ENCODE results near the gene DCBLD2. TPM values are rescaled to one million over a fixed set of nuclear protein-coding genes. Genes with fewer than 3 reads are reported as not detected.

The DCBLD2 gene
- total and polyA plus RNA-seq, 2 experiments from 2014 or later = 68.3 to 203 TPM

DNA sequence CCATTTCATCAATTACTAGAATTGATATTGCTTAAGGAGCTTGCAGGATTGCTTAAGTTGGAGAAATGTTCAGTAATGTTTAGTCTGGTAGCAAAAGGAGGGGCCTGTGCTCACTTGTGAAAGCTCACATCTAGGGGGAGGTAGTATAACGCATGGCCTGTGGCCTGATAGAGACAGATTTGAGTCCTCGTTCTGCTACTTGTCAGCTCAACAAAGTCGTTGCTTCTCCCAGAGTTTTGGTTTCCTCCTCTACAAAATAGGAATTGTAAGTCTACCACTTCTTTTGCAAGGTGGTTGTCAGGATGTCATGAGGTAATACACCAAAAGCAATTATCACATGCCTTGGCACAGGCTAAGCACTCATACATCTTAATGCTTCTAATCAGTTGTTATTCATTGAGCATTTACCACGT lies 137.0 kb downstream of the DCBLD2 start:
- H2AFZ ChIP-seq = no peak overlapping the region
- H3K4me2 ChIP-seq (ENCODE audit: unreplicated experiment) = no peak overlapping the region
- 43 to 45% methylated on average over 4 of the region's 4 CpGs for WGBS, 2 experiments (ENCODE audit: low coverage in 1 of 2, low lambda C conversion rate in 2 of 2, missing lambda C conversion rate in 2 of 2)
- in situ Hi-C loops (cut with MboI) = no loop called here
- no peaks in the 10 kb centered on the region for H3K36me3 ChIP-seq (ENCODE audit: low read depth)
- DNase-seq = no peak
- TF ChIP-seq EZH2phosphoT487 (IDR thresholded peaks at IDR 0.05; ENCODE audit: insufficient read depth, low read depth) = no peak
- TF ChIP-seq EZH2 (IDR thresholded peaks at IDR 0.05; ENCODE audit: insufficient read depth, poor library complexity, severe bottlenecking) = no peak
- H3K9me2 ChIP-seq (ENCODE audit: insufficient read depth) = no peaks in the 10 kb centered on the region
- no peak overlapping the region for H3K9ac ChIP-seq
- H3K27ac ChIP-seq = no peak overlapping the region
- H3K4me3 ChIP-seq = no peak overlapping the region
- peaks cover 59% of the 10 kb centered on the region for H3K27me3 ChIP-seq (replicated peaks; ENCODE audit: insufficient read depth)
- H3F3A ChIP-seq (ENCODE audit: insufficient read depth) = no peaks in the 10 kb centered on the region
- H3K4me1 ChIP-seq (ENCODE audit: insufficient read depth) = no peaks in the 10 kb centered on the region
- no peaks in the 10 kb centered on the region for H4K20me1 ChIP-seq (ENCODE audit: insufficient read depth)
- no peaks in the 10 kb centered on the region for H3K79me2 ChIP-seq (ENCODE audit: insufficient read depth)
- H3K9me3 ChIP-seq (ENCODE audit: low read depth) = no peaks in the 10 kb centered on the region

DNA sequence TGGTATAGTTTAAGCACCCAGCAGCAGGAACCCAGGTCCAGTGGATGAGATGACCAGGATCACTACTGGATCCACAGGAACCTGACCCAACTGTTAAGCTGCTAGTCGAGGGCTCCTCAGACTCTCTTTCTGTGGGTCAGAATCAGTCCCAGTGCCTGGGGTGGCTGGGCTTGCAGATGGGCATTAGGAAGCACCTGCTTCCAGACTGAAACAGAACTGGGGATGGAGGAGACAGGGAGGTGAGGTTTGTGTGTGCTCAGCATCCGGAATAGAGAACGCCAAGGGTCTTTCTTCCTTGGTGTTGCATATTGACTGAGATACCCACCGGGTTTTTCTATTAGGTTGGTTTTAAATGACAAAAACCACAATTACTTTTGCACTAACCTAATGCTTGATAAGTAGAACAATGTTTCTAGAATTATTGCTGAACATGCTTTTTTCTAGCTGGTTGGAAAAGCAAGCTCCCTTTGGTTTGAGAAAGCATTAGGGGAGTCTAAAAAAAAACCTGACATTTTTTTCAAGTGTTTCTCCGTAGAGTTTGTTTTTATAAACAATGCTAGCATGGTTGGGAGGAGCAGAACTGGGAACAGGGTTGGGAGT lies 137.6 kb downstream of the DCBLD2 start:
- Histone ChIP-seq H3K4me2 (ENCODE audit: unreplicated experiment) (no peak overlapping the region), H3K9me3 (ENCODE audit: low read depth) (no peaks in the 10 kb centered on the region), H2AFZ (no peak overlapping the region), H3K9me2 (ENCODE audit: insufficient read depth) (no peaks in the 10 kb centered on the region), H4K20me1 (ENCODE audit: insufficient read depth) (no peaks in the 10 kb centered on the region), H3K4me1 (ENCODE audit: insufficient read depth) (no peaks in the 10 kb centered on the region), H3K27ac (no peak overlapping the region), H3F3A (ENCODE audit: insufficient read depth) (no peaks in the 10 kb centered on the region), H3K27me3 (replicated peaks; ENCODE audit: insufficient read depth) (peaks cover 57% of the 10 kb centered on the region), H3K4me3 (no peak overlapping the region), H3K36me3 (ENCODE audit: low read depth) (no peaks in the 10 kb centered on the region), H3K9ac (no peak overlapping the region), H3K79me2 (ENCODE audit: insufficient read depth) (no peaks in the 10 kb centered on the region)
- in situ Hi-C loops (cut with MboI) = no loop called here
- no peak for TF ChIP-seq EZH2phosphoT487 (IDR thresholded peaks at IDR 0.05; ENCODE audit: insufficient read depth, low read depth)
- no peak for TF ChIP-seq EZH2 (IDR thresholded peaks at IDR 0.05; ENCODE audit: insufficient read depth, poor library complexity, severe bottlenecking)
- no peak for DNase-seq
- whole genome bisulfite sequencing, 2 experiments (ENCODE audit: low coverage in 1 of 2, low lambda C conversion rate in 2 of 2, missing lambda C conversion rate in 2 of 2) = 38 to 39% methylated on average over 5 of the region's 5 CpGs

DNA sequence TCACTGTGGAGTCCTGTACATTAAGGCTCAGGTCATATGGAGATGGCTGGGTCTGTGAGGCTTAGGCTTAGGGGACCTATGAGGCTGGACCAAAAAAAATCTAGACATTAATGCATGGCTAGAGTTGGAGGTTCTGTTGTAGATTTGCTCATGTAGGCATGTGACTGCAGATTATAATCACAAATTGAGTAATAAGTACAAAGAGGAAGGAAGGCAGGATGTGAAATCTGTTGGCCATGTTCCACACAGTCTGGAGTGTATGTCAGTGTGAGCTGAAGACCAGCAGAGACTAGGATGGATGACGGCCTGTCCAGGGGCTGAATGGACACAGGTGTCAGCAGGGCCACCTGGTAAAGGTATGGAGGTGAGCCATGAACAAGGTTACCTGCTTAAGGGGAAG lies 138.4 kb downstream of the DCBLD2 start, which contains the start of gene ST3GAL6:
ST3GAL6 (plus strand) TSS at position 265 of the 400 bp plus-strand sequence. CDS start 5,101 bp downstream, outside the sequence.
- in situ Hi-C loops (cut with MboI) = no loop called here
- H3K79me2 ChIP-seq (ENCODE audit: insufficient read depth) = no peaks in the 10 kb centered on the region
- H3K27me3 ChIP-seq (replicated peaks; ENCODE audit: insufficient read depth) = peaks cover 56% of the 10 kb centered on the region
- no peak within 1 kb of the TSS for H3K27ac ChIP-seq
- no peak within 1 kb of the TSS for H3K9ac ChIP-seq
- H3K36me3 ChIP-seq (ENCODE audit: low read depth) = no peaks in the 10 kb centered on the region
- no peak for TF ChIP-seq EZH2 (IDR thresholded peaks at IDR 0.05; ENCODE audit: insufficient read depth, poor library complexity, severe bottlenecking)
- TF ChIP-seq EZH2phosphoT487 (IDR thresholded peaks at IDR 0.05; ENCODE audit: insufficient read depth, low read depth) = no peak
- DNase-seq = no peak
- H3F3A ChIP-seq (ENCODE audit: insufficient read depth) = no peaks in the 10 kb centered on the region
- no peak within 1 kb of the TSS for H2AFZ ChIP-seq
- WGBS, 2 experiments (ENCODE audit: low coverage in 1 of 2, low lambda C conversion rate in 2 of 2, missing lambda C conversion rate in 2 of 2) = 0% methylated on average over 1 of the region's 1 CpG
- H3K9me3 ChIP-seq (ENCODE audit: low read depth) = no peaks in the 10 kb centered on the region
- H3K4me3 ChIP-seq = no peak within 1 kb of the TSS
- no peak within 1 kb of the TSS for H3K4me2 ChIP-seq (ENCODE audit: unreplicated experiment)
- no peaks in the 10 kb centered on the region for H3K4me1 ChIP-seq (ENCODE audit: insufficient read depth)
- no peaks in the 10 kb centered on the region for H4K20me1 ChIP-seq (ENCODE audit: insufficient read depth)
- no peaks in the 10 kb centered on the region for H3K9me2 ChIP-seq (ENCODE audit: insufficient read depth)

- Histone ChIP-seq H3K9me3 (ENCODE audit: low read depth) (no peaks in the 10 kb centered on the region), H3K9ac (no peak overlapping the region), H3F3A (ENCODE audit: insufficient read depth) (no peaks in the 10 kb centered on the region), H3K4me3 (no peak overlapping the region), H4K20me1 (ENCODE audit: insufficient read depth) (no peaks in the 10 kb centered on the region), H3K79me2 (ENCODE audit: insufficient read depth) (no peaks in the 10 kb centered on the region), H3K9me2 (ENCODE audit: insufficient read depth) (no peaks in the 10 kb centered on the region), H2AFZ (no peak overlapping the region), H3K27ac (no peak overlapping the region), H3K4me2 (ENCODE audit: unreplicated experiment) (no peak overlapping the region), H3K4me1 (ENCODE audit: insufficient read depth) (no peaks in the 10 kb centered on the region), H3K27me3 (replicated peaks; ENCODE audit: insufficient read depth) (peaks cover 51% of the 10 kb centered on the region), H3K36me3 (ENCODE audit: low read depth) (no peaks in the 10 kb centered on the region)
- no peak for TF ChIP-seq EZH2 (IDR thresholded peaks at IDR 0.05; ENCODE audit: insufficient read depth, poor library complexity, severe bottlenecking)
- TF ChIP-seq EZH2phosphoT487 (IDR thresholded peaks at IDR 0.05; ENCODE audit: insufficient read depth, low read depth) = no peak
- whole genome bisulfite sequencing, 2 experiments (ENCODE audit: low coverage in 1 of 2, low lambda C conversion rate in 2 of 2, missing lambda C conversion rate in 2 of 2) = 33 to 41% methylated on average over 2 of the region's 2 CpGs
- in situ Hi-C loops (cut with MboI) = no loop called here
- no peak for DNase-seq
These were observed 139.8 kb downstream of the DCBLD2 start for GRCh38 chr3:98761643-98762229.

All from GM23248 (cell line).